DND-41 (cell line): ENCODE results near the gene C1QB.

Experiments used
- EZH2 ChIP-seq: IDR thresholded peaks from 3 replicates; pipeline ENCODE4 v1.6.1; 2012; ENCODE audit warnings: borderline replicate concordance, low read depth, mild to moderate bottlenecking, moderate library complexity, low read length, inconsistent platforms; ENCODE audit not compliant: severe bottlenecking
- TF ChIP-seq, protein P1 (sequence below): IDR thresholded peaks from 2 replicates; pipeline ENCODE4 v1.5.1; 2012; ENCODE audit warnings: borderline replicate concordance, low read length, moderate library complexity, mild to moderate bottlenecking; ENCODE audit not compliant: poor library complexity, severe bottlenecking; ENCODE audit errors: extremely low read depth

DNA sequence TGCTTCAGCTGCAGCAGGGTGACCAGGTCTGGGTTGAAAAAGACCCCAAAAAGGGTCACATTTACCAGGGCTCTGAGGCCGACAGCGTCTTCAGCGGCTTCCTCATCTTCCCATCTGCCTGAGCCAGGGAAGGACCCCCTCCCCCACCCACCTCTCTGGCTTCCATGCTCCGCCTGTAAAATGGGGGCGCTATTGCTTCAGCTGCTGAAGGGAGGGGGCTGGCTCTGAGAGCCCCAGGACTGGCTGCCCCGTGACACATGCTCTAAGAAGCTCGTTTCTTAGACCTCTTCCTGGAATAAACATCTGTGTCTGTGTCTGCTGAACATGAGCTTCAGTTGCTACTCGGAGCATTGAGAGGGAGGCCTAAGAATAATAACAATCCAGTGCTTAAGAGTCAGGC lies 13.8 kb upstream of the C1QB start:
- no peak for TF ChIP-seq EZH2
- TF ChIP-seq, protein P1, sequence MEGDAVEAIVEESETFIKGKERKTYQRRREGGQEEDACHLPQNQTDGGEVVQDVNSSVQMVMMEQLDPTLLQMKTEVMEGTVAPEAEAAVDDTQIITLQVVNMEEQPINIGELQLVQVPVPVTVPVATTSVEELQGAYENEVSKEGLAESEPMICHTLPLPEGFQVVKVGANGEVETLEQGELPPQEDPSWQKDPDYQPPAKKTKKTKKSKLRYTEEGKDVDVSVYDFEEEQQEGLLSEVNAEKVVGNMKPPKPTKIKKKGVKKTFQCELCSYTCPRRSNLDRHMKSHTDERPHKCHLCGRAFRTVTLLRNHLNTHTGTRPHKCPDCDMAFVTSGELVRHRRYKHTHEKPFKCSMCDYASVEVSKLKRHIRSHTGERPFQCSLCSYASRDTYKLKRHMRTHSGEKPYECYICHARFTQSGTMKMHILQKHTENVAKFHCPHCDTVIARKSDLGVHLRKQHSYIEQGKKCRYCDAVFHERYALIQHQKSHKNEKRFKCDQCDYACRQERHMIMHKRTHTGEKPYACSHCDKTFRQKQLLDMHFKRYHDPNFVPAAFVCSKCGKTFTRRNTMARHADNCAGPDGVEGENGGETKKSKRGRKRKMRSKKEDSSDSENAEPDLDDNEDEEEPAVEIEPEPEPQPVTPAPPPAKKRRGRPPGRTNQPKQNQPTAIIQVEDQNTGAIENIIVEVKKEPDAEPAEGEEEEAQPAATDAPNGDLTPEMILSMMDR = peak; percentile 30
